ENCODE results near the gene SPATC1L.

SPATC1L gene

GRCh38 chr21:46150491-46151121 lies 33.7 kb downstream of the SPATC1L start:
- no peak for DNase-seq (ENCODE audit: low spot score)

DNA sequence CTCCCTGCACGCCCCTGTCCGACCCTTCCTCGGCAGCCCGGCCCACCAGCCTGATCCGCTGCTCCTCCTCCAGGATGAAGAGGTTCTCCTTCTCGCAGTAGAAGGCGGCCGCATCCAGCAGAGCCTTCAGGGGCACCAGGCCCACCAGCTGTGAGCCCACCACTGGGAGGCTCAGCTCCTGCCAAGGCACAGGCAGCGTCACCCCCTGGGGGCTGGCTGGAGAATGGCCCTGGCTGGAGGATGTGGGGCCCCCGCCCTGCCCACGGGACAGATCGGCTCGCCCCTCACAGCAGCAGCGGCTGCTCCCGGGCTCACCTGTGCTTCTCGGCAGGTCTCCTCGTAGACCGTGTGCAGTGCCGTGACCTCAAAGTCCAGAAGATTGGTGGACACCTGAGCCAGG lies 34.2 kb downstream of the SPATC1L start:
- no peak for DNase-seq (ENCODE audit: low spot score)

- no peak for DNase-seq (ENCODE audit: low spot score)
Measured at GRCh38 chr21:46149205-46149901, 34.9 kb downstream of the SPATC1L start.

GRCh38 chr21:46148106-46148505 lies 36.2 kb downstream of the SPATC1L start:
- DNase-seq (ENCODE audit: low spot score): no peak

DNA sequence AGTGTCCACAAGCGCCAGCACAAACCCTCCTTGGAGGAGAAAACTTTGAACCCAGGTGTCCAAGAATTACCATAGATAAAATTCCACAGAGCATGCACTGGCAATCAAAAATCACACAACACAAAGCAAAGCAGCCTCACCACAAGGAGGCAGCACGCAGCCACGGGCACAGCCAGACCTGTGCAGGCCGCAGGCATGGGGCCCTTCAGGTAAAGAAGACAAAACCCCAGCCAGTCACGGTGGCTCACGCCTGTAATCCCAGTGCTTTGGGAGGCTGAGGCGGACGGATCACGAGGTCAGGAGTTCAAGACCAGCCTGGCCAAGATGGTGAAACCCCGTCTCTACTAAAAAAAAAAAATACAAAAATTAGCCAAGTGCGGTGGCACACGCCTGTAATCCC lies 36.8 kb downstream of the SPATC1L start:
- DNase-seq (ENCODE audit: low spot score): peak; percentile 58

- no peak for DNase-seq (ENCODE audit: low spot score)
Measured at GRCh38 chr21:46146856-46147255, 37.4 kb downstream of the SPATC1L start.

DNA sequence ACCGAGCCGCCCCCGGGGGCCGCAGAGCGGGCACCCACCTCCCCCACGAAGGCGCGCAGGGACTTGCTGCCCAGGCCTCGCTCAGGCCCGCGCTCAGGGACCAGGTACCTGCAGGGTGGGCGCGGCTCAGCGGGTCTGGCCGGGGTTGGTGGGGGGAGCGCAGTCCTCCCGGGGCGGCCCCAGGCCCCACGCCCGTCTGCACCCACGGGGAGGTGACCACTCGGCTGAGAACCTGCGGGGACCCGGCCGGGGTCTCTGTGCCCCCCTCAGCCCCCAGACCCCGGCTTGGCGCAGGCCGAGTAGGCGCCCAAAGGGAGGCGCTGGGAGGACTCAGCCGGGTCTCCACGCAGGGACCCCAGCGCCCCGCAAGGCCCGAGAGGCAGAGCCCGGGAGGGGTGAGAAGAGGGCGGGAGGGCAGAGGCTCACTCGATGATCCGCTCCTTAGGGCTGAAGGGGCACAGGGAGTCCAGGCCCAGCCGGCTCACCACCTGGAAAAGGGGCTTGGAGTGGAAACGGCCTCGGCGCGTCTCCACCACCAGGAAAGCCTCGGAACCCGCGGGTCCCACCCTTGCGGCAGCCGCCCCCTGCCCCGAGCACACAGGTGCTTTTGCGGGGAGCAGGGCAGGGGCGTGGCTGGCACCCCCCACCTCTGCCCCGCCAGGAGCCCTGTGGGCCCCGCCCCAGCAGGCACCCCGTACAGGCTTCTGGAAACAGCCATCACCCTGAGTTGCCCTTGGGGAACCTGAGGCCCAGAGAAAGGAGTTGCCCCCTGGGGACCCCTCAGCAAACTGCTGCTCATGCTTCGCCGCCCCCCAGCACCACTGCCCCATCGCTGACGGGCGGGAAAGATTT lies 38.2 kb downstream of the SPATC1L start:
- no peak for DNase-seq (ENCODE audit: low spot score)

GRCh38 chr21:46145159-46145839 lies 39.0 kb downstream of the SPATC1L start:
- DNase-seq (ENCODE audit: low spot score): no peak

DNA sequence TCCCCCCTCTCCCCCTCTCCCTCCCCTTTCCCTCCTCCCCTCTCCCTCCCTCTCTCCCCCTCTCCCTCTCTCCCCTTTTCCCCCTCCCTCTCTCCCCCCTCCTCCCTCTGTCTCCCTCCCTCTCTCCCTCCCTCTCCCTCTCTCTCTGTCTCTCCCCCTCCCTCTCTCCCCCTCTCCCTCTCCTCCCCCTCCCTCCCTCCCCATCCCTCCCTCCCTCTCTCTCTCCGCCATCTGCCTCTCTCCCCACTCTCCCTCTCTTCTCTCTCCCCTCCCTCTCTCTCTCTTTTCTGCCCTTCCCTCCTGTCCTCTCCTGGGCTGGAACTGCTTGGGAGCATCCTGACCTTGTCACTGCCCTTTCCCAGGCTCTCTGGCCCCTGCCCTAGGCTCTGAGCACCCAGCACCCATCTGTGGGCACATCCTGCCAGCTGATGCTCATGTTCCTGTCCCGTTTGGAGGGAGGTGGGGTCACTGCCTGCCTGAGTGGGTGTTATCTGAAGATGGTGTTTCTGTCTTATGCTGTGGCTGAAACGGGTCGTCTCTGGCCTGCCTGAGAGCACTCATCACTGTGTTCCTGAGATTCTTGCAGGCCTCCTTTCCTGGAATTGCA lies 39.7 kb downstream of the SPATC1L start:
- DNase-seq (ENCODE audit: low spot score): no peak

- no peak for DNase-seq (ENCODE audit: low spot score)
Measured at GRCh38 chr21:46142582-46143473, 41.4 kb downstream of the SPATC1L start.

- no peak for DNase-seq (ENCODE audit: low spot score)
Measured at GRCh38 chr21:46141767-46142581, 42.3 kb downstream of the SPATC1L start.

DNA sequence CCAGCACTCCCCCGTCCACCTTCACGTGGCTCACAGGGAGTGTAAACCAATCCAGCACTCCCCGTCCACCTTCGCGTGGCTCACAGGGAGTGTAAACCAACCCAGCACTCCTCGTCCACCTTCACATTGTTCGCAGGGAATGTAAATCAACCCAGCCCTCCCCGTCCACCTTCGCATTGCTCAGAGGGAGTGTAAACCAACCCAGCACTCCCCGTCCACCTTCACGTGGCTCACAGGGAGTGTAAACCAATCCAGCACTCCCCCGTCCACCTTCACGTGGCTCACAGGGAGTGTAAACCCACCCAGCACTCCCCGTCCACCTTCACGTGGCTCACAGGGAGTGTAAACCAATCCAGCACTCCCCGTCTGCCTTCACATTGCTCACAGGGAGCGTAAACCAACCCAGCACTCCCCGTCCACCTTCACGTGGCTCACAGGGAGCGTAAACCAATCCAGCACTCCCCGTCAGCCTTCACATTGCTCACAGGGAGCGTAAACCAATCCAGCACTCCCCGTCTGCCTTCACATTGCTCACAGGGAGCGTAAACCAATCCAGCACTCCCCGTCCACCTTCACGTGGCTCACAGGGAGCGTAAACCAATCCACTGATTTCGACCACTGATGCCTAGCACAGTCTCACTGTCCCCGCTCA lies 43.8 kb downstream of the SPATC1L start:
- DNase-seq (ENCODE audit: low spot score): peak; percentile 18

- DNase-seq (ENCODE audit: low spot score): no peak
Measured at GRCh38 chr21:46139686-46140085, 44.6 kb downstream of the SPATC1L start.

DNA sequence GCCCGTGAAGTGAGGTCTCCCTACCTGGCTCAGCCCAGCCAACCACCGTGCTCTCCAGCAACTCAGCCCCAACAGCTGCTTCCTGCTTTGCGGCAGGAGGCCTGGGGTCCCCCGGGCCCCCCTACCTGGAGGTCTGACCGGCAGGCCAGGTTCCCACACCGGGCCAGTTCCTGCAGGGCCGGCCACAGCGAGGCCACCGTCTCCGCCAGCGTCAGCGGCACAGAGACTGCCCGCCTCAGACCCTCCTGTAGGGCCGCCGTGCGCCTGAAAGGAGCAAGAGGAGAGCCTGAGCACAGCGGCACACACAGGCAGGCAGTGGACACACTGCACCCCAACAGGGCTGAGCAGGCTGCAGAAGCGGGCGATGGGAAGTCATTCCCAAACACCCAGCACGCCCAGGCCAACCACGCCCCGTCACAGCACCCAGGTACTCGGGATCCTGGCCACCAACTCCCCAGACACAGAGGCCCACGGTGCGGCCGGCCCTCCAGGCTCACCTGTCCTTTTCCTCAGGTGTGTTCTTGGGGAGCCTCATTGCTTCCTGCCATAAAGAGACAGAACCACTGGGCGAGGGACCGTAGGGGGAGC lies 45.8 kb downstream of the SPATC1L start:
- no peak for DNase-seq (ENCODE audit: low spot score)

- no peak for DNase-seq (ENCODE audit: low spot score)
Measured at GRCh38 chr21:46137908-46138307, 46.4 kb downstream of the SPATC1L start.

GRCh38 chr21:46136739-46137349 lies 47.4 kb downstream of the SPATC1L start:
- no peak for DNase-seq (ENCODE audit: low spot score)

- DNase-seq (ENCODE audit: low spot score): no peak
Measured at GRCh38 chr21:46135782-46136395, 48.4 kb downstream of the SPATC1L start.
